Astrocyte of the cerebellum (primary cell): ENCODE results near the gene DNAH2.

Source experiments
- DNase-seq: peaks from one replicate; pipeline ENCODE4 v3.0.0-alpha.2; 2011; ENCODE audit warnings: low read depth
- H3K4me3 ChIP-seq: 2 replicates; pipeline ENCODE4 v1.5.1; 2011; ENCODE audit warnings: mild to moderate bottlenecking, low read depth, low read length, moderate library complexity
- in situ Hi-C: cut with HindIII; loops from 2 replicates; pipeline ENCODE4 v1.10.0; 2017; ENCODE audit warnings: low sequenced_read_pairs
- TF ChIP-seq, protein P1 (sequence below): IDR thresholded peaks from 2 replicates; pipeline ENCODE4 v1.5.1; 2012; ENCODE audit warnings: low read length, low read depth, moderate library complexity, mild to moderate bottlenecking; ENCODE audit errors: missing control alignments

The DNAH2 gene

DNA sequence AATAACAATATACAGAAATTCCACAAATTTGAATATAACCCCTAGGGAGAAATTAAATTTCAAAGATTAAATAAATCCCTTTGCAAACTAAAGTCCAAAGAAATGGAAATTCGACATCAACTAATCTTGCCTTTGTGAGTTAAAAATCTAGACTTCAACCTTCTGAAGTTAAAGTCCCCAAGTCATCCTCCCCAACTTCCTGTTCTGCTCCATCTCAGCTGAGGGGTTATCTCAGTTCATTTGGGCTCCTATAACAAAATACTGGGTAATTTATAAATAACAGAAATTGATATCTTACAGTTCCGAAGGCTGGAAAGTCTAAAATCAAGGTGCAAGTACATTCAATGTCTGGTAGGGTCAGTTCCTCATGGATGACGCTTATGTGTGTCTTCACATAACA, 93.7 kb downstream of the DNAH2 start:
- TF ChIP-seq, protein P1, sequence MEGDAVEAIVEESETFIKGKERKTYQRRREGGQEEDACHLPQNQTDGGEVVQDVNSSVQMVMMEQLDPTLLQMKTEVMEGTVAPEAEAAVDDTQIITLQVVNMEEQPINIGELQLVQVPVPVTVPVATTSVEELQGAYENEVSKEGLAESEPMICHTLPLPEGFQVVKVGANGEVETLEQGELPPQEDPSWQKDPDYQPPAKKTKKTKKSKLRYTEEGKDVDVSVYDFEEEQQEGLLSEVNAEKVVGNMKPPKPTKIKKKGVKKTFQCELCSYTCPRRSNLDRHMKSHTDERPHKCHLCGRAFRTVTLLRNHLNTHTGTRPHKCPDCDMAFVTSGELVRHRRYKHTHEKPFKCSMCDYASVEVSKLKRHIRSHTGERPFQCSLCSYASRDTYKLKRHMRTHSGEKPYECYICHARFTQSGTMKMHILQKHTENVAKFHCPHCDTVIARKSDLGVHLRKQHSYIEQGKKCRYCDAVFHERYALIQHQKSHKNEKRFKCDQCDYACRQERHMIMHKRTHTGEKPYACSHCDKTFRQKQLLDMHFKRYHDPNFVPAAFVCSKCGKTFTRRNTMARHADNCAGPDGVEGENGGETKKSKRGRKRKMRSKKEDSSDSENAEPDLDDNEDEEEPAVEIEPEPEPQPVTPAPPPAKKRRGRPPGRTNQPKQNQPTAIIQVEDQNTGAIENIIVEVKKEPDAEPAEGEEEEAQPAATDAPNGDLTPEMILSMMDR, result no peak
- no peak for DNase-seq
- in situ Hi-C loops, result no loop called here
- no peak overlapping the region for H3K4me3 ChIP-seq

DNA sequence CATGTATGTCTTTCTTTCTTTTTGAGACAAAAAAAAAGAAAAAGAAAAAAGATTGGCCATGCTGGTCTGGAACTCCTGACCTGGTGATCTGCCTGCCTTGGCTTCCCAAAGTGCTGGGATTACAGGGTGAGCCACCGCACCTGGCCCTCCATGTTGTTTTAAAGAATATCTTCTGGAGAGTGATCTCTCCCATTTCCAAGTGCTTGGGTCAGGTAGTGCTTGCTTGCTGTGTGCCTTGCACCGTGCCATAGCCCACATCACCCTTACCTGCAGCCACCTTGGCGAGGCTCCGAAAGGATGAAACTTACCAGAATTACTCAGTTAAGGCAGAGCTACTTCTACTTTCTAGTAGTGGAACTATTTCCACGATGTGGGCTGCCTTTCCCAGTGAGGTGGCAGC, 97.4 kb downstream of the DNAH2 start:
- no peak for DNase-seq
- TF ChIP-seq, protein P1, result no peak
- in situ Hi-C loops, result loop anchor here (5.0 kb wide), 1 partner anchor 38 kb away; no protein-coding TSS in a partner anchor
- H3K4me3 ChIP-seq, result no peak overlapping the region

DNA sequence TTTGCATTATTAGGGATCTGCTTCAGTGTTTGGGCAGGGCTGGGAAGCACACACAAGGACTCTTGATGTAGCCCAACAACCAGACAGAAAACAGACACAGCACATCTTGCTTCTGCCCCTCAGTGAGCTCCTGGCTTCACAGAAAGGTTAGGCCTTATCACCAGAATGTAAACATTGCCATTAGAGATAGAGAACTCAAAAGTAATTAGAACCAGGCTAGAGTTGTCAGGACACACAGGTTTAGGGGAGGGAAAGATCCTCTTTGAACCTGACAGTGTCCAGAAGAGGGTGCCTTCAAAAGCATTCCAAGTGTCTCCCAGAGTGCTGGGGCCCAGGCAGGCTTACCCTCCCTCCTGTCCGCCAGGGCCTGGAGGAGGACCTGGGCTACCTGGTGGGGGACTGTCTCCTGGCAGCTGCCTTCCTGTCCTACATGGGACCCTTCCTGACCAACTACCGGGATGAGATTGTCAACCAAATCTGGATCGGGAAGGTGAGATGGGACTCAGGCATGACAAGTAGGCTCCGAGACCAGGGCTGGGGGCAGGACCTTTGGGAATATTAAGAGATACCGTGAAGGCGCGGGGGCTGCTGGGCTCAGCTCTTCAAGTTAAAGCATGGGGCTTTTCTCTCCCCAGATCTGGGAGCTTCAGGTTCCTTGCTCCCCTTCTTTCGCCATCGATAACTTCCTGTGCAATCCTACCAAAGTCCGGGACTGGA, 99.5 kb downstream of the DNAH2 start:
- DNase-seq, result no peak
- in situ Hi-C loops, result loop anchor here (5.0 kb wide), 1 partner anchor 40 kb away; no protein-coding TSS in a partner anchor
- TF ChIP-seq, protein P1, result no peak
- no peak overlapping the region for H3K4me3 ChIP-seq

DNA sequence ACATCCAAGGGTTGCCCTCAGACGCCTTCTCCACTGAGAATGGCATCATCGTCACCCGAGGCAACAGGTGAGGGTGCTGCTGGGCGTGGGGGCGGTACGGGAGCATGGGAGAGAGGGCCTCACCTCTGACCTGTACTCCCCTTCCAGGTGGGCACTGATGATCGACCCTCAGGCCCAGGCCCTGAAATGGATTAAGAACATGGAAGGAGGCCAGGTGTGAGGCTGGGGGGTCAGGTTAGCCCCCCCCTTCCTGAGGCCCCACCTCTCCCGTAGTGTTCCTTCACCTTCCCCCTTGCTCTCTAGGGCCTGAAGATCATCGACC, 100.1 kb downstream of the DNAH2 start:
- TF ChIP-seq, protein P1, result no peak
- in situ Hi-C loops, result loop anchor here (5.0 kb wide), 1 partner anchor 40 kb away; no protein-coding TSS in a partner anchor
- H3K4me3 ChIP-seq, result no peak overlapping the region
- DNase-seq, result no peak

DNA sequence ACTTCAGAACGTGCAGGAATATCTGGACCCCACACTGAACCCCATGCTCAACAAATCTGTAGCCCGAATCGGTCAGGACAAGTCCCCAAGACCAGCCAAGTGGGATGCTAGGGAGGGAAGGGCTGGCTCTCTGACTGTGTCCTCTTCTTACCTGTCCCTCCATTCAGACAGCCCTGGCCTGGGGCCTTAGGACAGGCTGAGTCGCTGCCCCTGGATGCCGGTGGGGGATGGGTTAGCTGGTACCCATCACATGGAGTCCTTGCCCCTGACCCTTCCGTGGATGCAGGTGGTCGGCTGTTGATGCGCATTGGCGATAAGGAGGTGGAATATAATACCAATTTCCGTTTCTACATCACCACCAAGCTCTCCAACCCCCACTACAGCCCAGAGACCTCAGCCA, 100.5 kb downstream of the DNAH2 start:
- TF ChIP-seq, protein P1, result no peak
- in situ Hi-C loops, result loop anchor here (5.0 kb wide), 1 partner anchor 41 kb away; no protein-coding TSS in a partner anchor
- no peak overlapping the region for H3K4me3 ChIP-seq
- DNase-seq, result no peak

DNA sequence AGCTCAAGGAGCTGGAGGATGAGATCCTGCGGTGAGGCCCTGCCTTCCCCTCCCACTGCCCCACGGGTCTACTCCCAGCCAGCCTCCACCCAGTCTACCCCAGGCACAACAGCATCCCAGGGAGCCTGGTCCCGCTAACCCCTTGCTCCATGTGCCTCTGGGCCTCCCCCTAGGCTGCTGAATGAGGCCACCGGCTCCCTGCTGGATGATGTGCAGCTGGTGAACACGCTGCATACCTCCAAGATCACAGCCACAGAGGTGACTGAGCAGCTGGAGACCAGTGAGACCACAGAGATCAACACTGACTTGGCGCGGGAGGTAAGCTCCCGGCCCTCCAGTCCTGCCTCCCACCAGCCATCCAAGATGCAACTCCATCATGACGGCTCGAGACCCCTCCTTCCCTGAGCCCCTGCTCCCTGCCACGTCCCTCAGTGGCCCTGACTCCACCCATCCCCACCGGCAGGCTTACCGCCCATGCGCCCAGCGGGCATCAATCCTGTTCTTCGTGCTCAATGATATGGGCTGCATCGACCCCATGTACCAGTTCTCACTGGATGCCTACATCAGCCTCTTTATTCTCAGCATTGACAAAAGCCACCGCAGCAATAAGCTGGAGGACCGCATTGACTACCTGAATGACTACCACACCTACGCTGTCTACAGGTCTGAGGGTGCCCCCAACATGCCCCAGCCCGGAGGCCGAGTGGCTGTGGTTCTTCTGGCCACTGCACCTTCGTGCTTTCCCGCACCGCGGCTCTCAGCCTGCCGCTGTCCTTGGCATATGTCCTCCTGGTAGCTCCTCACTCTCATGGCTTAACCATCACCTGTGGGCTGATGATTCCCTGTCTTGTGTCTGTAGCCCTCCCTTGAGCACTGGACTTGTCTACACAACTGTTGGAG, 101.5 kb downstream of the DNAH2 start:
- H3K4me3 ChIP-seq, result no peak overlapping the region
- no peak for DNase-seq
- in situ Hi-C loops, result loop anchor here (5.0 kb wide), 1 partner anchor 42 kb away; no protein-coding TSS in a partner anchor
- TF ChIP-seq, protein P1, result no peak
